ENCODE results near the gene TMEM178A. TPM values are rescaled to one million over a fixed set of nuclear protein-coding genes. Genes with fewer than 3 reads are reported as not detected.
"Not testable (repeated sequence)": the region's sequence is repeated elsewhere in the genome, so short reads cannot be mapped to it uniquely, and the experiment has no call there.

Gene TMEM178A
- total RNA-seq, 4 donors from 2014 or later = 1.9 to 6.5 (median 4.0) TPM

- DNase-seq = no peak
- H3K9me3 ChIP-seq = no peaks in the 10 kb centered on the region
- H3K27ac ChIP-seq = no peak overlapping the region
- no peak overlapping the region for H3K4me3 ChIP-seq (replicated peaks in 1 of 3)
- no peaks in the 10 kb centered on the region for H3K36me3 ChIP-seq
- peaks cover 11 to 22% of the 10 kb centered on the region in 2 donors for H3K4me1 ChIP-seq
- intact Hi-C loops (cut with DNase I) = no loop called here
- H3K27me3 ChIP-seq = no peaks in the 10 kb centered on the region
- 70 to 74% methylated on average over 2 of the region's 2 CpGs for WGBS, 2 donors
- TF ChIP-seq POLR2A (IDR thresholded peaks at IDR 0.05) = no peak
- TF ChIP-seq, protein P1, sequence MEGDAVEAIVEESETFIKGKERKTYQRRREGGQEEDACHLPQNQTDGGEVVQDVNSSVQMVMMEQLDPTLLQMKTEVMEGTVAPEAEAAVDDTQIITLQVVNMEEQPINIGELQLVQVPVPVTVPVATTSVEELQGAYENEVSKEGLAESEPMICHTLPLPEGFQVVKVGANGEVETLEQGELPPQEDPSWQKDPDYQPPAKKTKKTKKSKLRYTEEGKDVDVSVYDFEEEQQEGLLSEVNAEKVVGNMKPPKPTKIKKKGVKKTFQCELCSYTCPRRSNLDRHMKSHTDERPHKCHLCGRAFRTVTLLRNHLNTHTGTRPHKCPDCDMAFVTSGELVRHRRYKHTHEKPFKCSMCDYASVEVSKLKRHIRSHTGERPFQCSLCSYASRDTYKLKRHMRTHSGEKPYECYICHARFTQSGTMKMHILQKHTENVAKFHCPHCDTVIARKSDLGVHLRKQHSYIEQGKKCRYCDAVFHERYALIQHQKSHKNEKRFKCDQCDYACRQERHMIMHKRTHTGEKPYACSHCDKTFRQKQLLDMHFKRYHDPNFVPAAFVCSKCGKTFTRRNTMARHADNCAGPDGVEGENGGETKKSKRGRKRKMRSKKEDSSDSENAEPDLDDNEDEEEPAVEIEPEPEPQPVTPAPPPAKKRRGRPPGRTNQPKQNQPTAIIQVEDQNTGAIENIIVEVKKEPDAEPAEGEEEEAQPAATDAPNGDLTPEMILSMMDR (IDR thresholded peaks at IDR 0.05) = no peak
Measured at GRCh38 chr2:39622860-39623259, 42.9 kb upstream of the TMEM178A start.

GRCh38 chr2:39623917-39624316 is 41.8 kb upstream of the TMEM178A start:
- Histone ChIP-seq H3K27ac (no peak overlapping the region), H3K4me1 (peaks cover 11 to 22% of the 10 kb centered on the region in 2 donors), H3K36me3 (no peaks in the 10 kb centered on the region), H3K27me3 (no peaks in the 10 kb centered on the region), H3K4me3 (replicated peaks in 1 of 3) (no peak overlapping the region), H3K9me3 (no peaks in the 10 kb centered on the region)
- TF ChIP-seq POLR2A (IDR thresholded peaks at IDR 0.05) = no peak
- TF ChIP-seq, protein P1 (IDR thresholded peaks at IDR 0.05) = no peak
- WGBS, 2 donors = 22 to 24% methylated on average over 5 of the region's 5 CpGs
- intact Hi-C loops (cut with DNase I) = no loop called here
- peak; percentile 93 to 95 for DNase-seq

DNA sequence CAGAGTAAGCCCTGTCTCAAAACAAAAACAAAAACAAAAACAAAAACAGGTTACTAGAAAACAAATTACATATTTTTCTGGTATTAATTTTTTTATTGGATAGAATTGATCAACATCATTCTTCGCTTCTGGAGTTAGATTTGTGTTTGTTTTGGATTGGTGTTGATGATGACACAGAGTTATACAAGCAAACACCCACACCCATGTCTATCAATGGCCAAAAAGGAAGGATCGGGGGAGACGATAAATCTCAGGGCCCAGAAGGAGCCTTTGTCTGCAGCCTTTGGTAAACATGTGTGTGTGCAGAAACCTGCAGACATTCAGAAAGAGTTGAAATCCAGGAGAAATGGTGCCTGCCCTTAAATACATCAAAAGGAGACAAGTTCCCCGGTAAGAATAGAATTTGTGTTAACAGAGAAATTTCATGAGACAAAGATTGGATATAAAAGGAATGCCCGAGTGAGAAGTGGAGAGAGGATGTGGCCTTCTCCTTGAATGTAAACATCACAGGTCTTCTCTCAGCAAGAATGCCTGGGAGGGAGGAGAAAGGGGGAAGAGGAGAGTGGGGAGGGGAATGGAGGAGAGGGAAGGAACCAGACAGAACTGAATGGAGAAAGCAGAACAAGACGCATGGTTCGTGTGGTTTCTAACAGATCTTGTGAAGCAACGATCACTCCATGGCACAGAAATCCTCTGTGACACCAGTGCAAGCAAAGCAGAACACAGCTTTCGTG is 40.4 kb upstream of the TMEM178A start:
- Histone ChIP-seq H3K27me3 (no peaks in the 10 kb centered on the region), H3K36me3 (no peaks in the 10 kb centered on the region), H3K9me3 (no peaks in the 10 kb centered on the region), H3K4me1 (peaks cover 11 to 16% of the 10 kb centered on the region in 2 donors), H3K4me3 (replicated peaks in 1 of 3) (no peak overlapping the region), H3K27ac (no peak overlapping the region)
- TF ChIP-seq POLR2A (IDR thresholded peaks at IDR 0.05) = no peak
- WGBS, 2 donors = 78 to 81% methylated on average over 9 of the region's 9 CpGs
- intact Hi-C loops (cut with DNase I) = no loop called here
- no peak for DNase-seq

DNA sequence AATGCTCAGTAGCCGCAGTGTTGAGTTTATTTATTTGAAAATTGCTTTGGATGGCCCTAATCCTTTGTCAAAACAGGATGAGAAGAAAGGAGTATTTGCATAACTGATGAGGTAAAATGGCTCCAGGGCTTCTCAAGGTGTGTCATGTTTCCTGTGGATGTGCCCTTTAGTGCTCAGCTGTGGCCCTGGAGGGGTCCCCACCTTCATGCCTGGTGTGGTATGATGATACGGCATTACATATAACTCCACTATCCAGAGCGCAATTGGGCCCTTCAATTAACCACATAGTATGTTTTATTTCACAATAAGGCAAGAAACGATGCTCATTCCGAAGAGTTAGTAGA is 39.8 kb upstream of the TMEM178A start:
- no peak overlapping the region for H3K27ac ChIP-seq
- no peak for DNase-seq
- WGBS, 2 donors = 83 to 86% methylated on average over 5 of the region's 5 CpGs
- no peaks in the 10 kb centered on the region for H3K9me3 ChIP-seq
- TF ChIP-seq, protein P1 (IDR thresholded peaks at IDR 0.05) = no peak
- TF ChIP-seq POLR2A (IDR thresholded peaks at IDR 0.05) = no peak
- peaks cover 11 to 14% of the 10 kb centered on the region in 2 donors for H3K4me1 ChIP-seq
- intact Hi-C loops (cut with DNase I) = no loop called here
- no peaks in the 10 kb centered on the region for H3K36me3 ChIP-seq
- no peak overlapping the region for H3K4me3 ChIP-seq (replicated peaks in 1 of 3)
- no peaks in the 10 kb centered on the region for H3K27me3 ChIP-seq

DNA sequence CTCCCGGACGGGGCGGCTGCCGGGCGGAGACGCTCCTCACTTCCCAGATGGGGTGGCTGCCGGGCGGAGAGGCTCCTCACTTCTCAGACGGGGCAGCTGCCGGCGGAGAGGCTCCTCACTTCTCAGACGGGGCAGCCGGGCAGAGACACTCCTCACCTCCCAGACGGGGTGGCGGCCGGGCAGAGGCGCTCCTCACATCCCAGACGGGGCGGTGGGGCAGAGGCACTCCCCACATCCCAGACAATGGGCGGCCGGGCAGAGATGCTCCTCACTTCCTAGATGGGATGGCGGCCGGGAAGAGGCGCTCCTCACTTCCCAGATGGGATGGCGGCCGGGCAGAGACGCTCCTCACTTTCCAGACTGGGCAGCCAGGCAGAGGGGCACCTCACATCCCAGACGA is 37.4 kb upstream of the TMEM178A start:
- intact Hi-C loops (cut with DNase I); H3K36me3 ChIP-seq; H3K4me3 ChIP-seq (replicated peaks in 1 of 3); H3K9me3 ChIP-seq; H3K27me3 ChIP-seq; H3K27ac ChIP-seq; DNase-seq: not testable (repeated sequence)
- WGBS, 2 donors = 96% methylated on average over 9 of the region's 28 CpGs; no CpG with 5 or more reads in 1 of the 2 donors
- peaks cover 11 to 12% of the 10 kb centered on the region in 2 donors for H3K4me1 ChIP-seq

DNA sequence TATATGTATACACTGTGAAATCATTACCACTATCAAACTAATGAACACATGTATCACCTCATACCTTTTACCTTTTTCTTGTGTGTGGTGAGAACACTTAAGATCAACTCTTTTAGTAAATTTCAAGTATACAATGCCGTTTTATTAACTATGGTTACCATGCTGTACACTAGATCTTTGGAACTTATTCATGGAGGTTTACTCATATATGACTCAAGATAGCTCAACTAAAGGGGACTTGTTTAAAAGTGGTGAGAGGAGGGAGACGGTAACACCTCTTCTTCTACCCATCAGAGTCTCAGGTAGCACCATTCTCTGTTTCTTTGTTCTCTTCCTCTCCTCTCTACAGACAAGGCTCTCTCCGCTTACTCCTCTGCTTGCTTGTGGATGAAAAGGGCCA is 36.1 kb upstream of the TMEM178A start:
- Histone ChIP-seq H3K4me1 (no peaks in the 10 kb centered on the region), H3K36me3 (no peaks in the 10 kb centered on the region), H3K9me3 (no peaks in the 10 kb centered on the region), H3K27me3 (no peaks in the 10 kb centered on the region), H3K4me3 (replicated peaks in 1 of 3) (no peak overlapping the region), H3K27ac (no peak overlapping the region)
- TF ChIP-seq POLR2A (IDR thresholded peaks at IDR 0.05) = no peak
- TF ChIP-seq, protein P1 (IDR thresholded peaks at IDR 0.05) = no peak
- DNase-seq = no peak
- intact Hi-C loops (cut with DNase I) = no loop called here
- WGBS, 2 donors = 95 to 97% methylated on average over 3 of the region's 3 CpGs
